Stimulated activated naive B cell treated with anti-CD40 and anti-IgM and Interleukin-4, amounts not matched to agents 10 μg/mL and 1 μg/mL and 100 μg/mL, for 72 hours (primary cell): Measurements from ENCODE around the gene DNAH10.

Source experiments
- ATAC-seq, 2 donors: fragments of 150-1000 bp; cut with Tn5 transposase; replicated peaks; 2 replicates each; pipeline ENCODE4 v1.10.0; 2021; ENCODE audit warnings: moderate library complexity in 1 of 2
- DNase-seq: peaks from one replicate; pipeline ENCODE4 v3.0.0; 2021
- H3K27ac Mint-ChIP-seq: one replicate; pipeline ENCODE4 v1.8.0; 2022; ENCODE audit warnings: mild to moderate bottlenecking, mixed read lengths
- H3K27me3 Mint-ChIP-seq, 2 donors: one replicate each; pipeline ENCODE4 v1.8.0; 2022; ENCODE audit warnings: mixed read lengths in 2 of 2
- H3K36me3 Mint-ChIP-seq, 2 donors: one replicate each; pipeline ENCODE4 v1.8.0; 2022; ENCODE audit warnings: mixed read lengths in 2 of 2, mild to moderate bottlenecking in 1 of 2
- H3K4me1 Mint-ChIP-seq, 2 donors: one replicate each; pipeline ENCODE4 v1.8.0; 2022; ENCODE audit warnings: mixed read lengths in 2 of 2, mild to moderate bottlenecking in 1 of 2
- H3K4me3 Mint-ChIP-seq, 2 donors: one replicate each; pipeline ENCODE4 v1.8.0; 2022; ENCODE audit warnings: mild to moderate bottlenecking in 2 of 2, mixed read lengths in 2 of 2, moderate library complexity in 1 of 2
- H3K9me3 Mint-ChIP-seq, 2 donors: one replicate each; pipeline ENCODE4 v1.8.0; 2022; ENCODE audit warnings: mixed read lengths in 2 of 2, mild to moderate bottlenecking in 1 of 2

DNAH10 gene

GRCh38 chr12:123895451-123895850 is 133.3 kb downstream of the DNAH10 start:
- ATAC-seq (no peak), DNase-seq (no peak)
- peaks cover 7 to 21% of the 10 kb centered on the region in 2 donors for H3K27me3 Mint-ChIP-seq
- H3K9me3 Mint-ChIP-seq = no peaks in the 10 kb centered on the region
- H3K36me3 Mint-ChIP-seq = no peaks in the 10 kb centered on the region
- no peak overlapping the region for H3K27ac Mint-ChIP-seq
- no peak overlapping the region for H3K4me3 Mint-ChIP-seq
- H3K4me1 Mint-ChIP-seq = no peaks in the 10 kb centered on the region

DNA sequence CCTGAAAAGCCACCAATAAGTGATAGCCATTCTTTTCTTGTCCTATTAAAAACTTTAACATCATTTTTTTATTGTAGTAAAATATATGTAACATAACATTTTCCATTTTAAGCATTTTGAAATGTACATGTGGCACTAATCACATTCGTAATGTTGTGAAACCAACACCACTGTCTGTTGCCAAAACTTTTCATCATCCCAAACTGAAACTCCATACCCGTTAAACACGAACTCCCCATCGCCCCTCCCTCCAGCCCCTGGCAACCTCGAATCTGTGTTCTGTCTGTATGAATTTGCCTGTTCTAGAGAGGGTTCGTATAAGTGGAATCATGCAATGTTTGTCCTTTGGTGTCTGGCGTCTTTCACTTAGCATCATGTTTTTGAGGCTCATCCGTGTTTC is 134.7 kb downstream of the DNAH10 start:
- Mint-ChIP-seq H3K36me3 (no peaks in the 10 kb centered on the region), H3K27ac (no peak overlapping the region), H3K4me3 (no peak overlapping the region), H3K9me3 (no peaks in the 10 kb centered on the region), H3K27me3 (peaks cover 12 to 20% of the 10 kb centered on the region in 2 donors), H3K4me1 (peaks cover 0 to 4% of the 10 kb centered on the region in 2 donors)
- no peak for DNase-seq
- no peak for ATAC-seq

DNA sequence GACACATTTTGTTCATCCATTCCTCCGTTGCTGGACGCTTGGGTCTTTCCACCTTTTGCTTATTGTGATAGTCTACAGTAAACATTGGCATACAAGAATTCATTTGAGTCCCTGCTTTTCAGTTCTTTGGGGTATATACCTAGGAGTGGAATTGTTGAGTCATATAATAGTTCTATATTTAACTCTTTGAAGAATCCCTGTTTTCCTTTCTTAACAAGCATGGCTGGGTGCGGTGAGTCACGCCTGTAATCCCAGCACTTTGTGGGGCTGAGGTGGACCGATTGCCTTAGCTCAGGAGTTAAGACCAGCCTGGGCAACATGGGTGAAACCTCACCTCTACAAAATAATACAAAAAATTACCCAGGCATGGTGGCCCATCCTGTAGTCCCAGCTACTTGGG is 135.1 kb downstream of the DNAH10 start:
- Mint-ChIP-seq H3K4me1 (peaks cover 0 to 4% of the 10 kb centered on the region in 2 donors), H3K36me3 (no peaks in the 10 kb centered on the region), H3K9me3 (no peaks in the 10 kb centered on the region), H3K4me3 (no peak overlapping the region), H3K27ac (no peak overlapping the region), H3K27me3 (peaks cover 14 to 17% of the 10 kb centered on the region in 2 donors)
- DNase-seq (no peak), ATAC-seq (no peak)

DNA sequence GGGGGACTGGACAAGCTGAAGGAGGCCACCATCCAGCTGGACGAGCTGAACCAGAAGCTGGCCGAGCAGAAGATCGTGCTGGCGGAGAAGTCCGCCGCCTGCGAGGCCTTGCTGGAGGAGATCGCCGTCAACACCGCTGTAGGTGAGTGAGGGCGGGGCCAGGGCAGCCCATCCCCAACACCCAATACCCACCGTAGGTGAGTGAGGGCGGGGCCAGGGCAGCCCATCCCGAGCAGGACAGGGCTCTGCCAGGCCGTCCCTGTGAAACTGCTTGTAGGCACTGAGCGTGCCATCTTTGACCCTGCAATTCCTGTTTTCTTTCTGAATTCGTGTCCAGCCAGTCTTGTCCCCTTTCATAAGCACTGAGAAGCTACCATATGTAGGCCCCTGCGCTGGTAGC is 136.6 kb downstream of the DNAH10 start:
- ATAC-seq (no peak), DNase-seq (no peak)
- Mint-ChIP-seq H3K27ac (no peak overlapping the region), H3K36me3 (no peaks in the 10 kb centered on the region), H3K4me3 (no peak overlapping the region), H3K27me3 (peaks cover 19 to 20% of the 10 kb centered on the region in 2 donors), H3K9me3 (no peaks in the 10 kb centered on the region), H3K4me1 (peaks cover 0 to 4% of the 10 kb centered on the region in 2 donors)

DNA sequence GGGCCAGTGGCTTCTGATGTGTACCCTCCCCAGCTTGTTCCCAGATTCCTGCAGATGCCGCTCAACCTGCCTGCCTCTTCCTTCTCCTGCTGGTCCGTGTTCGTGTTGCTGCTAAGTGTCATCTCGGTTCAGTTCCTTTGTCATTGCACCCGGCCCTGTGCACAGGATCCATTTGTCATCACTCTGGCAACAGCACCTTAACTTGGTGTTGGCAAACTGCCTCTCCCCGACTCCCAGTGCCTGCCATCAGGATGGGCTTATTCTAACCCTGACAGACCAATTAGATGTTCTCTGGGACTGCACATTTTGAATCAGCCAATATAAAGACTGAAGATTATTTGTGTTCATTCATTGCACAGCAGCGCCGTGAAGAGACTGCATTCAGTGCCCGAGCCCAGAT is 137.3 kb downstream of the DNAH10 start:
- ATAC-seq = no peak
- no peaks in the 10 kb centered on the region for H3K9me3 Mint-ChIP-seq

DNA sequence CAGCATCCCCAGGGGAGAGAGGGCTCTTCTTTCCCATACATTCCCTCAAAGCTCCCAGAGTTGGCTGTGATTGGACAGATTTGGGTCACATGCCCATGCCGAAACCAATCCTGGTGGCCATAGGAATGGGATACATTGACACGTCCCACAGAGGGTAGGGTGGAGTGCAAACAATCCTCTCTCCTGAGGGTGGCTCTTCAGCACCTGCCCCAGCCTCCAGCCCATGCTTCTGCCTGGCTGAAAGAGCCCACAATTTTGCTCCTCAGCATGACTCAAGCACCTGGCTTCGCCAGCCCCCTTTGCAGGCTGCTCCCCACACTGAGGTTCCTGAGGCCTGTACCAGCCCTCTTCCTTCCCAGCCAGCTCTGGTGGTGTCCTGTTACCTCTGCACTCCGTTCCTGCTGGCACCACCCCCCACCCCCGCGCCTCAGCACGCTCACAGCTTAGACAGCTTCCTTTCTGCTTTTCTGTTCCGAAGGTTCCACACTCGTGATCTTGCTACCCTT is 138.8 kb downstream of the DNAH10 start:
- DNase-seq (no peak), ATAC-seq (peak; percentile 27 to 39)
- Mint-ChIP-seq H3K36me3 (no peaks in the 10 kb centered on the region), H3K4me3 (no peak overlapping the region), H3K9me3 (no peaks in the 10 kb centered on the region), H3K4me1 (peaks cover 7 to 8% of the 10 kb centered on the region in 2 donors), H3K27me3 (peaks cover 19 to 20% of the 10 kb centered on the region in 2 donors), H3K27ac (no peak overlapping the region)

More for the DNA sequence above, 137.3 kb downstream of the DNAH10 start:
- Mint-ChIP-seq H3K4me1 (peaks cover 0 to 4% of the 10 kb centered on the region in 2 donors), H3K36me3 (no peaks in the 10 kb centered on the region), H3K27me3 (peaks cover 19 to 20% of the 10 kb centered on the region in 2 donors), H3K4me3 (no peak overlapping the region), H3K27ac (no peak overlapping the region)
- DNase-seq = no peak

DNA sequence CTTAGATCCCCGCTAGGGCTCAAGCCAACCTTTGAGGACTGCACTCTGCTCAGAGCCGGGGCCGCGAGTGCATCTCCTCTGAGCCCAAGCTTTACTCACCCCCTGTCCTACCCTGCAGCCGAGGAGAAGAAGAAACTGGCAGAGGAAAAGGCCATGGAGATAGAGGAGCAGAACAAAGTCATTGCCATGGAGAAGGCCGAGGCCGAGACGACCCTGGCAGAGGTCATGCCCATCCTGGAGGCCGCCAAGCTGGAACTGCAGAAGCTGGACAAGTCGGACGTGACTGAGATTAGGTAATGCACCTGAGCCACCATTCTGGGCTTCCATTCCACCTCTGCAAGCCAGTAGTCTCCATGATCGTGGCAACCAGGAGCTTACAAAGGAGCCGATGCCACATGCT is 140.7 kb downstream of the DNAH10 start:
- no peak for ATAC-seq
- no peak for DNase-seq
- H3K4me1 Mint-ChIP-seq = peaks cover 7 to 8% of the 10 kb centered on the region in 2 donors
- H3K4me3 Mint-ChIP-seq = no peak overlapping the region
- no peak overlapping the region for H3K27ac Mint-ChIP-seq
- H3K27me3 Mint-ChIP-seq = peaks cover 19 to 20% of the 10 kb centered on the region in 2 donors
- H3K36me3 Mint-ChIP-seq = no peaks in the 10 kb centered on the region
- H3K9me3 Mint-ChIP-seq = no peaks in the 10 kb centered on the region

DNA sequence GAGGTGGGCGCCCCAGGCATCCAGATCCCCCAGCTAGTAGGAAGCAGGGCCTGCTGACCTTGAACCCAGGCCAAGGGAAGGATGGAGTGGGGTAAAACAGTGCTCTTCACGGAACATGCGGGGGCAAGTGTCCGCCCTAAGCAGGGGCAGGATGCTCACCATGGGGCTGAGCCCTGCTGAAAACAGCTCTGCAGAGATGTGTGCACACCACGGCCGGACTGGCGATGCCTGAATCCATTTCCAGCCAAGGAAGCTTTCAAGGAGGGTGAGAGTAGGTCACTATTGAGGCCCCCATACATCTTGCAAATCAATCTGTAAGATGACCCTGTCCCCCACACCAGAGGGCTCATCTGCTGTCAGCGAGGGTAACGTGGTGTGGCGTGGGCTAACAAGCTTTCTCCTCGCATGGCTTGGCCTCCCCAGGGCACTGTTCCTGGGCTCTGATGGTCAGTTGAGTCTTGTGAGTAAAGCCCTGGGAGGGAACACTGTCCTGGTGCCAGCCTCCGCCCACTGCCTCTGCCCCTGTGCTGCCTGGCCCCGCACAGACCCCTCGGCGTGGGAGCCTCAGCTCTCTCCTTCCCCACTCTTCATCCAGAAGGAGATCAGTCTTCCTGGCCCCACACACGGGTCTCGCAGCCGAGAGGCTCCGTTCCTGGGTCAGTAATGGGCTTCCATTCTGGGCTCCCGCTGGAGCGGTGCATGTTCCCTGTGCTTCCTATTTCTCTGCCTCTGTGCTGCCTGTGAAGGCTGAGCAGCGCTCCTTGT is 141.4 kb downstream of the DNAH10 start:
- no peak overlapping the region for H3K4me3 Mint-ChIP-seq
- no peaks in the 10 kb centered on the region for H3K9me3 Mint-ChIP-seq
- H3K27ac Mint-ChIP-seq = no peak overlapping the region
- peaks cover 7 to 8% of the 10 kb centered on the region in 2 donors for H3K4me1 Mint-ChIP-seq
- H3K36me3 Mint-ChIP-seq = no peaks in the 10 kb centered on the region
- H3K27me3 Mint-ChIP-seq = peaks cover 19 to 20% of the 10 kb centered on the region in 2 donors
- ATAC-seq = no peak
- DNase-seq = no peak

- H3K4me1 Mint-ChIP-seq = peaks cover 7 to 8% of the 10 kb centered on the region in 2 donors
- DNase-seq = peak; percentile 44
- H3K36me3 Mint-ChIP-seq = no peaks in the 10 kb centered on the region
- peak; percentile 60 to 61 for ATAC-seq
- H3K4me3 Mint-ChIP-seq = no peak overlapping the region
- H3K27ac Mint-ChIP-seq = peak overlapping the region; percentile 3
- no peaks in the 10 kb centered on the region for H3K9me3 Mint-ChIP-seq
- H3K27me3 Mint-ChIP-seq = peaks cover 16 to 19% of the 10 kb centered on the region in 2 donors
Measured at GRCh38 chr12:123905319-123905925, 143.3 kb downstream of the DNAH10 start.

GRCh38 chr12:123906711-123907420 is 144.8 kb downstream of the DNAH10 start:
- Mint-ChIP-seq H3K9me3 (no peaks in the 10 kb centered on the region), H3K27ac (no peak overlapping the region), H3K4me3 (no peak overlapping the region), H3K4me1 (peaks cover 7% of the 10 kb centered on the region in 2 donors), H3K27me3 (peaks cover 8 to 9% of the 10 kb centered on the region in 2 donors), H3K36me3 (no peaks in the 10 kb centered on the region)
- DNase-seq (no peak), ATAC-seq (no peak)

DNA sequence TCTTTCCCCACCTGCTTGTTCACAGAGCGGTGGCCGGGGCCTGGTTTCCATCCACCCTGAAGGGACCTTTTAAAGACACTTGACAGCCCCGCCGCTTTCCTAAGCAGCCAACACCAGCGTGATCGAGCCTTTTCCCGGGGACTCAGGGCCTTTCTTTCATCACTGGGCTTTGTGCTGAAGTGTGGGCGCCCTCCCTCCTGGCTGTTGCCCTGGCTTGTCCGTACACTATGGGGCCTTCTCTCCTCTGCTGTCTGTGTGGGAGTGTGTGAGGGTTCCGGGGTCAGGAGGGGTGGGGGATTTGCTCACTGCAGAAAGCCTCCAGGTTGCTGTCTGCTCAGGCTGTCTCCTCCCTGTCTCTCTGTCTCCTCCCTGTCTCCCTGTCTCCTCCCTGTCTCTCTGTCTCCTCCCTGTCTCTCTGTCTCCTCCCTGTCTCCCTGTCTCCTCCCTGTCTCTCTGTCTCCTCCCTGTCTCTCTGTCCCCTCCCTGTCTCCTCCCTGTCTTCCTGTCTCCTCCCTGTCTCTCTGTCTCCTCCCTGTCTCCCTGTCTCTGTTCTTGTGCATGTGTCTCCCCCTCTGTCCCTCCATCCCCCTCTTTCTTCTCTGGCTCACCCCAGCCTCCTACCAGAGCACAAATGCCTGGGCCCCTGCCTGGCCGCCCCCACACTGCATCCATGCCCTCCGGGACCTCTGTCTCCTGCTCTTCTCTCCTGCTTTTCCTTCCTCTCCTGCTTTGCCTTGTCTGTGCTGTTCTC is 145.8 kb downstream of the DNAH10 start:
- Mint-ChIP-seq H3K4me1 (peaks cover 7 to 8% of the 10 kb centered on the region in 2 donors), H3K27ac (no peak overlapping the region), H3K27me3 (no peaks in the 10 kb centered on the region), H3K36me3 (no peaks in the 10 kb centered on the region), H3K9me3 (no peaks in the 10 kb centered on the region), H3K4me3 (no peak overlapping the region)
- DNase-seq (no peak), ATAC-seq (no peak)

- Mint-ChIP-seq H3K9me3 (no peaks in the 10 kb centered on the region), H3K27me3 (no peaks in the 10 kb centered on the region), H3K36me3 (no peaks in the 10 kb centered on the region), H3K4me1 (peaks cover 7 to 8% of the 10 kb centered on the region in 2 donors), H3K27ac (no peak overlapping the region), H3K4me3 (no peak overlapping the region)
- no peak for ATAC-seq
- DNase-seq = no peak
Measured at GRCh38 chr12:123908884-123909725, 147.0 kb downstream of the DNAH10 start.

DNA sequence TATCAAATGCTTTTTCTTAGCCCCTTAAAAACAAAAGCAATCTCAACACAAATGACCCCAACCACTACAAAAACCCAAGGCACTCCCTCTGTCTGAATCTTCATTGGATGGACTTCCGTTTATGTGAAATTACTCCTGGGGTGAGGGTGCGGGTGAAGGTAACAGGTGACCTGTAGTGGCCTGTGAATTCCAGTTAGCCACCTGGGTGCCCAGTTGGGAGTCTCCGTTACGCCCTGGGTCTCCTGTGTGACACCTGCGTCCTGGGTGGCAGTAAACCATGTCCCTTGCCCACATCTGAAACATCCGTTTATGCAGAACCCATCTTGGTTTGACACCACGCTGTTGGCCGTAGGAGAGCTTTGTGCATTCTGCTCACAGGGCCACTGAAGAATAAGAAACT is 148.0 kb downstream of the DNAH10 start:
- Mint-ChIP-seq H3K4me3 (no peak overlapping the region), H3K27me3 (peaks cover 0 to under 1% of the 10 kb centered on the region in 2 donors), H3K27ac (no peak overlapping the region), H3K36me3 (no peaks in the 10 kb centered on the region), H3K4me1 (peaks cover 7 to 8% of the 10 kb centered on the region in 2 donors), H3K9me3 (no peaks in the 10 kb centered on the region)
- no peak for DNase-seq
- ATAC-seq = peak in 1 of 2 donors; percentile 15
